NK-92 treated with Interleukin-12 subunit alpha and Interleukin-12 subunit beta, amount 100 ng/mL, for 24 hours (cell line): Measurements from ENCODE around the gene NASP.
"Not testable (repeated sequence)": the region's sequence is repeated elsewhere in the genome, so short reads cannot be mapped to it uniquely, and the experiment has no call there.

Source experiments
- DNase-seq: peaks from one replicate; lab custom pipeline; 2025; lab: John Stamatoyannopoulos, UW

NASP gene

GRCh38 chr1:45570631-45571030 lies 13.2 kb upstream of the NASP start:
- DNase-seq: no peak

- DNase-seq: no peak
Measured at GRCh38 chr1:45573231-45573804, 10.5 kb upstream of the NASP start.

- DNase-seq: no peak
Measured at GRCh38 chr1:45574105-45574626, 9.7 kb upstream of the NASP start.

- DNase-seq: peak; percentile 89
Measured at GRCh38 chr1:45583264-45583665, 576 bp upstream of the NASP start.

- DNase-seq: peak; percentile 84
Measured at GRCh38 chr1:45584351-45585109, 689 bp downstream of the NASP start.

GRCh38 chr1:45585110-45585426 lies 1.2 kb downstream of the NASP start:
- DNase-seq: no peak

GRCh38 chr1:45585496-45586075 lies 1.7 kb downstream of the NASP start:
- no peak for DNase-seq

GRCh38 chr1:45586769-45587168 lies 2.9 kb downstream of the NASP start:
- DNase-seq: no peak

GRCh38 chr1:45589861-45590260 lies 6.0 kb downstream of the NASP start:
- DNase-seq: no peak

DNA sequence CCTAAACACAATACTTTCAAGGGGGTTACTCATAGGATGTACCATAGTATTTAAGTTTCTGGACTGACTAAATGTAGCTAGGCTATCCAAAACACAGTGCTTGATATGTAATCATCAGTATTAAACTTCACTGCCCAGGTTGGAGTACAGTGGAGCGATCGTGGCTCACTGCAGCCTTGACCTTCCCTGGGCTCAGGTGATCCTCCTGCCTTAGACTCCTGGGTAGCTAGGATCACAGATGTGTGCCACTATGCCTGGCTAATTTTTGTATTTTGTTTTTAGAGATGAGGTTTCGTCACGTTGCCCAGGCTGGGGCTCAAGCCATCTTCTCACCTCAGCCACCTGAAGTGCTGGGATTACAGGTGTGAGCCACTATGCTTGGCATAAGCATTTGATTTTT lies 10.6 kb downstream of the NASP start:
- DNase-seq: no peak

GRCh38 chr1:45596765-45597164 lies 12.9 kb downstream of the NASP start:
- DNase-seq: not testable (repeated sequence)

GRCh38 chr1:45604239-45604638 lies 20.4 kb downstream of the NASP start:
- no peak for DNase-seq

- DNase-seq: no peak
Measured at GRCh38 chr1:45607404-45608074, 23.7 kb downstream of the NASP start.

- no peak for DNase-seq
Measured at GRCh38 chr1:45608175-45609156, 24.6 kb downstream of the NASP start.

DNA sequence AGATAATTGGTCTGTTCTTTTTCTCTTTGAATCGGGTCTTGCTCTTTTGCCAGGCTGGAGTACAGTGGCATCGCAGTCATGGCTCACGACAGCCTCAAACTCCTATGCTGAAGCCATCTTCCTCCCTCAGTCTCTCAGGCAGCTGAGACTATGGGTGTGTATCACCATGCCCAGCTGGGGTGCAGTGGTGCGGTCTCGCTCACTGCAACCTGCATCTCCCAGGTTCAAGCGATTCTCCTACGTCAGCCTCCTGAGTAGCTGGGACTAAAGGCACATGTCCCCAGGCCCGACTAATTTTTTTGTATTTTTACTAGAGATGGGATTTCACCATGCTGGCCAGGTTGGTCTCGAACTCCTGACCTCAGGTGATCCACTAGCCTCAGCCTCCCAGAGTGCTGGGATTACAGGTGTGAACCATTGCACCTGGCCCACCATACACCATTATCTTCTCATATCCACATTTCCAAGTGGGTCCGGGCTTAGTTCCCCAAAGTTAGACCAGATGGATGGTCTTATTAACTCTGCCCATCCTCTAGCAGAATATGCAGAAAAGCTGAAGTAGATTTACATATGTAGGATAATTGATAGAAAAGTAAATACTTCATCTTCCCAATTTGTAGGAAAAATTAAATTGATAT lies 26.9 kb downstream of the NASP start:
- DNase-seq: no peak

DNA sequence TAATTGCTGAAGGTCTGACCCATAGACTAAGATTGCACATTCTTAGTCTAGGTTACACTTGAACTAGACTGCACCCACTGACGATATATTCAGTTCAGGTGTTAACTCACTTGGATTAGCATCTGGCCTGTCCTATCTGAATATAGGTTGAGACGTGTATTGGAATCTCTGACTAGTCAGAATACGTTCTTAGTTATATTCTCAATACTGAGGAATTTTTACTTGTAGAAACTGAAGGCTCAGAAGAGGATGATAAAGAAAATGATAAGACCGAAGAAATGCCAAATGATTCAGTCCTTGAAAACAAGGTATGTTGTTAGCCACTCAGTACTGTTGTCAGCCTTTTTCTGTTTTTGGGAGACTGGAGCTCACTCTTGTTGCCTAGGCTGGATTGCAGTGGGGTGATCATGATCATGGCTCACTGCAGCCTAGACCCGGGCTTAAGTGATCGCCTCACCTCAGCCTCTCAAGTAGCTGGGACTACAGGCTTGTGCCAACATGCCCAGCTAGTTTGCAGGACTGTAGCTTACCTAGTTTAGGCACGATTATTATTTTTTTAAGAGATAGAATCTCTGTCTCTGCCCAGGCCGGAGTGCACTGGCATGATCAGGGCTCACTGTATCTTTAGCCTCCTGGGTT lies 29.2 kb downstream of the NASP start:
- DNase-seq: no peak

DNA sequence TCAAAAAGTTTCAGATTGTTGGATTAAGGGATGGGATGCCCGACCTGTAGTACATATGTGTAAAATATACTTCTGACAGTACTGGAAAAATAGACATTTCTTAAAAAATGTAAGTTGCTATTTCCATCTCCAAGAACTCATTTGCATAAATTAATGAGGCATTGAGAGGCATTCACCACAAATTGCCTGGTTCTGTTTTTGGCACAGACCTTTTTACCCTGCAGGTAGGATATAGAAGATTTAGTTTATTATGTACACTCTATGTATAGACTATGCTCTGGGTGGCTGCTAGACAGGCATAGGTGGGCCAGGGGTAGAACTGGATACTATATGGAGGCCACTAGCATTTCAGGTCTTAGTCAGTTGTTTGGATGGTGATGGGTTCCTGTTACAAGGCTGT lies 32.0 kb downstream of the NASP start:
- no peak for DNase-seq

- DNase-seq: no peak
Measured at GRCh38 chr1:45617618-45618017, 33.8 kb downstream of the NASP start.

DNA sequence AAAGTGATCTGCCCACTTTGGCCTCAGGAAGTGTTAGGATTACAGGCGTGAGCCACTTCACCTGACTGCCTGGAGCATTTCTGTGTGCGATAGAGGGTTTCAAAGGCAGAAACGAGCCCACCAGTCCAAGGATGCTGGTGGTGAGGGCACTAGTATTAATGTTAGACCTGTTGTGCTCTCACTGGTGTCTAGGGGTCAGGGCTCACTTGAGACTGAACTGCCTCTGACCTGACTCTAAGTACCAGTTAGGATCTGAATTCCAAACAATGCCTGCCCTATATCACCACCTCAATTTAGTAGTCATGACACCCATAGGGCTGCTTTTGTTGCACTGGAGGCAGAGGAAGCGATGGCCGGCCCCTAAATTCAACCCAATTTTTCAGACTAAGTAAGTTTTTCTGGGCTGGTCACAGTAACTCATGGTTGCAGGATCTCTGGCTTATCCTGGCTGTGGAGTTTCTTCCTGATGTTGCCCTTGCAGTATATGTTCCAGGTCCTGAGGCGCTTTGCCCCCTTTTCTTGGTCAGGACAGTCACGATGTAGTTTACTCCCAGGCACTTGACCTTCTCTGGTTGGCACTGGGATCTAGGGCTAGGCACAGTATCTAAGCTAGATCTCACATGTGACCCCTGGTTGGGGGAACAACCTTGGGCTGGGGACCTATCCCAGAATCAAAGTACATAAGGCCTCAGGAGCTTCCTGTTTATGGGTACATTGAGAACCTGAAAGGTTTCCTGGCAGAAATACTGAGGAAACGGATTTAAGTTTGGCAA lies 35.5 kb downstream of the NASP start:
- DNase-seq: no peak
